Measurements from ENCODE around the gene CCPG1.
"Not testable (repeated sequence)": the region's sequence is repeated elsewhere in the genome, so short reads cannot be mapped to it uniquely, and the experiment has no call there.

CCPG1 gene

GRCh38 chr15:55403531-55403930 lies 4.6 kb downstream of the CCPG1 start:
- no peaks in the 10 kb centered on the region for H3K9me3 Mint-ChIP-seq
- H3K4me1 Mint-ChIP-seq (ENCODE audit: low read depth) = peaks cover 60% of the 10 kb centered on the region
- peaks cover 13% of the 10 kb centered on the region for H3K36me3 Mint-ChIP-seq (ENCODE audit: low read depth)
- DNase-seq = no peak
- peak overlapping the region; percentile 86 for H3K27ac Mint-ChIP-seq
- no peak overlapping the region for H3K4me3 Mint-ChIP-seq
- no peaks in the 10 kb centered on the region for H3K27me3 Mint-ChIP-seq

GRCh38 chr15:55402707-55403106 lies 5.5 kb downstream of the CCPG1 start:
- no peak for DNase-seq
- H3K27ac Mint-ChIP-seq = peak overlapping the region; percentile 86
- peaks cover 3% of the 10 kb centered on the region for H3K9me3 Mint-ChIP-seq
- no peaks in the 10 kb centered on the region for H3K27me3 Mint-ChIP-seq
- H3K4me3 Mint-ChIP-seq = no peak overlapping the region
- peaks cover 60% of the 10 kb centered on the region for H3K4me1 Mint-ChIP-seq (ENCODE audit: low read depth)
- H3K36me3 Mint-ChIP-seq (ENCODE audit: low read depth) = peaks cover 21% of the 10 kb centered on the region

- Mint-ChIP-seq H3K36me3 (ENCODE audit: low read depth) (peaks cover 22% of the 10 kb centered on the region), H3K9me3 (peaks cover 3% of the 10 kb centered on the region), H3K4me1 (ENCODE audit: low read depth) (peaks cover 57% of the 10 kb centered on the region), H3K27me3 (no peaks in the 10 kb centered on the region), H3K4me3 (no peak overlapping the region), H3K27ac (no peak overlapping the region)
- no peak for DNase-seq
Measured at GRCh38 chr15:55401786-55402246, 6.3 kb downstream of the CCPG1 start.

GRCh38 chr15:55400050-55400449 lies 8.1 kb downstream of the CCPG1 start:
- H3K27me3 Mint-ChIP-seq, DNase-seq, H3K9me3 Mint-ChIP-seq, H3K27ac Mint-ChIP-seq, H3K4me3 Mint-ChIP-seq: not testable (repeated sequence)
- peaks cover 32% of the 10 kb centered on the region for H3K36me3 Mint-ChIP-seq (ENCODE audit: low read depth)
- peaks cover 49% of the 10 kb centered on the region for H3K4me1 Mint-ChIP-seq (ENCODE audit: low read depth)

- Mint-ChIP-seq H3K27ac (no peak overlapping the region), H3K27me3 (no peaks in the 10 kb centered on the region)
Measured at GRCh38 chr15:55398243-55398642, 9.9 kb downstream of the CCPG1 start.

GRCh38 chr15:55394694-55395093 lies 13.5 kb downstream of the CCPG1 start:
- Mint-ChIP-seq H3K9me3 (peaks cover 6% of the 10 kb centered on the region), H3K4me3 (no peak overlapping the region), H3K27ac (no peak overlapping the region), H3K36me3 (ENCODE audit: low read depth) (peaks cover 29% of the 10 kb centered on the region), H3K4me1 (ENCODE audit: low read depth) (peaks cover 18% of the 10 kb centered on the region), H3K27me3 (no peaks in the 10 kb centered on the region)
- no peak for DNase-seq

More at GRCh38 chr15:55398243-55398642, 9.9 kb downstream of the CCPG1 start:
- no peak for DNase-seq
- Mint-ChIP-seq H3K4me1 (ENCODE audit: low read depth) (peaks cover 36% of the 10 kb centered on the region), H3K4me3 (no peak overlapping the region), H3K9me3 (peaks cover 6% of the 10 kb centered on the region), H3K36me3 (ENCODE audit: low read depth) (peaks cover 32% of the 10 kb centered on the region)

GRCh38 chr15:55389264-55389607 lies 18.9 kb downstream of the CCPG1 start:
- Mint-ChIP-seq H3K4me3 (no peak overlapping the region), H3K27ac (peak overlapping the region; percentile 57), H3K36me3 (ENCODE audit: low read depth) (peaks cover 33% of the 10 kb centered on the region), H3K4me1 (ENCODE audit: low read depth) (peaks cover 13% of the 10 kb centered on the region), H3K27me3 (no peaks in the 10 kb centered on the region), H3K9me3 (no peaks in the 10 kb centered on the region)
- no peak for DNase-seq

- no peak overlapping the region for H3K27ac Mint-ChIP-seq
- H3K36me3 Mint-ChIP-seq (ENCODE audit: low read depth) = peaks cover 51% of the 10 kb centered on the region
- H3K9me3 Mint-ChIP-seq = no peaks in the 10 kb centered on the region
- peaks cover 12% of the 10 kb centered on the region for H3K4me1 Mint-ChIP-seq (ENCODE audit: low read depth)
- no peaks in the 10 kb centered on the region for H3K27me3 Mint-ChIP-seq
- DNase-seq = no peak
- H3K4me3 Mint-ChIP-seq = no peak overlapping the region
Measured at GRCh38 chr15:55387027-55387426, 21.1 kb downstream of the CCPG1 start.

- Mint-ChIP-seq H3K27me3 (no peaks in the 10 kb centered on the region), H3K36me3 (ENCODE audit: low read depth) (peaks cover 59% of the 10 kb centered on the region), H3K9me3 (no peaks in the 10 kb centered on the region), H3K4me1 (ENCODE audit: low read depth) (peaks cover 2% of the 10 kb centered on the region), H3K4me3 (no peak overlapping the region), H3K27ac (no peak overlapping the region)
- DNase-seq = no peak
Measured at GRCh38 chr15:55383687-55384086, 24.5 kb downstream of the CCPG1 start.

GRCh38 chr15:55381595-55381994 lies 26.6 kb downstream of the CCPG1 start:
- DNase-seq = no peak
- H3K9me3 Mint-ChIP-seq = no peaks in the 10 kb centered on the region

GRCh38 chr15:55379095-55379494 lies 29.1 kb downstream of the CCPG1 start:
- Mint-ChIP-seq H3K36me3 (ENCODE audit: low read depth) (peaks cover 56% of the 10 kb centered on the region), H3K9me3 (no peaks in the 10 kb centered on the region), H3K4me3 (no peak overlapping the region), H3K4me1 (ENCODE audit: low read depth) (peaks cover 1% of the 10 kb centered on the region), H3K27ac (no peak overlapping the region), H3K27me3 (no peaks in the 10 kb centered on the region)
- DNase-seq = no peak

More at GRCh38 chr15:55381595-55381994, 26.6 kb downstream of the CCPG1 start:
- no peak overlapping the region for H3K4me3 Mint-ChIP-seq
- peaks cover 59% of the 10 kb centered on the region for H3K36me3 Mint-ChIP-seq (ENCODE audit: low read depth)
- H3K27me3 Mint-ChIP-seq = no peaks in the 10 kb centered on the region
- H3K27ac Mint-ChIP-seq = no peak overlapping the region
- no peaks in the 10 kb centered on the region for H3K4me1 Mint-ChIP-seq (ENCODE audit: low read depth)

- DNase-seq = no peak
- peak overlapping the region; percentile 75 for H3K27ac Mint-ChIP-seq
- peaks cover 65% of the 10 kb centered on the region for H3K36me3 Mint-ChIP-seq (ENCODE audit: low read depth)
- no peak overlapping the region for H3K4me3 Mint-ChIP-seq
- no peaks in the 10 kb centered on the region for H3K27me3 Mint-ChIP-seq
- peaks cover 13% of the 10 kb centered on the region for H3K4me1 Mint-ChIP-seq (ENCODE audit: low read depth)
- H3K9me3 Mint-ChIP-seq = no peaks in the 10 kb centered on the region
Measured at GRCh38 chr15:55372701-55373440, 35.3 kb downstream of the CCPG1 start.

GRCh38 chr15:55366981-55367380 lies 41.2 kb downstream of the CCPG1 start:
- Mint-ChIP-seq H3K4me1 (ENCODE audit: low read depth) (peaks cover 4% of the 10 kb centered on the region), H3K27ac (no peak overlapping the region), H3K4me3 (no peak overlapping the region), H3K36me3 (ENCODE audit: low read depth) (peaks cover 55% of the 10 kb centered on the region), H3K9me3 (no peaks in the 10 kb centered on the region), H3K27me3 (no peaks in the 10 kb centered on the region)
- DNase-seq = no peak

GRCh38 chr15:55362641-55363040 lies 45.5 kb downstream of the CCPG1 start:
- Mint-ChIP-seq H3K27me3 (no peaks in the 10 kb centered on the region), H3K36me3 (ENCODE audit: low read depth) (peaks cover 45% of the 10 kb centered on the region), H3K27ac (no peak overlapping the region), H3K9me3 (no peaks in the 10 kb centered on the region), H3K4me1 (ENCODE audit: low read depth) (peaks cover 7% of the 10 kb centered on the region), H3K4me3 (no peak overlapping the region)
- no peak for DNase-seq

GRCh38 chr15:55361048-55361447 lies 47.1 kb downstream of the CCPG1 start:
- no peak for DNase-seq

More at GRCh38 chr15:55361048-55361447, 47.1 kb downstream of the CCPG1 start:
- no peak overlapping the region for H3K4me3 Mint-ChIP-seq
- H3K27me3 Mint-ChIP-seq = no peaks in the 10 kb centered on the region
- H3K9me3 Mint-ChIP-seq = no peaks in the 10 kb centered on the region
- no peak overlapping the region for H3K27ac Mint-ChIP-seq
- H3K36me3 Mint-ChIP-seq (ENCODE audit: low read depth) = peaks cover 53% of the 10 kb centered on the region
- H3K4me1 Mint-ChIP-seq (ENCODE audit: low read depth) = peaks cover 3% of the 10 kb centered on the region

Data from activated T-cell treated with anti-CD3 and anti-CD28 coated beads, Interleukin-2, amount 50 U/mL, for 24 hours (primary cell).